Nephron (organoid): ENCODE results near the gene CYTH4.
A peak's percentile ranks its signal among the peaks of the same experiment; 100 is the strongest.

ENCODE experiments used
- H3K27ac Mint-ChIP-seq, 3 experiments: 2 replicates each; pipeline ENCODE4 v1.8.0; 2020; ENCODE audit warnings: mixed read lengths in 3 of 3, mild to moderate bottlenecking in 2 of 3, moderate library complexity in 1 of 3
- H3K27me3 Mint-ChIP-seq: 2 replicates; pipeline ENCODE4 v1.8.0; 2021; ENCODE audit warnings: low read depth, mild to moderate bottlenecking, moderate library complexity, mixed read lengths
- H3K36me3 Mint-ChIP-seq: 2 replicates; pipeline ENCODE4 v1.8.0; 2020; ENCODE audit warnings: low read depth, mixed read lengths
- H3K4me1 Mint-ChIP-seq: 2 replicates; pipeline ENCODE4 v1.8.0; 2020; ENCODE audit warnings: mixed read lengths
- H3K4me3 Mint-ChIP-seq, 3 experiments: 2 replicates each; pipeline ENCODE4 v1.8.0; 2020; ENCODE audit warnings: mild to moderate bottlenecking in 3 of 3, mixed read lengths in 3 of 3, moderate library complexity in 2 of 3
- H3K9me3 Mint-ChIP-seq: 2 replicates; pipeline ENCODE4 v1.8.0; 2020; ENCODE audit warnings: mixed read lengths
- TF ChIP-seq, protein P1 (sequence below), 3 experiments: fragments of 200-600 bp; sonication (generic); IDR thresholded peaks; one replicate each; pipeline ENCODE4 v1.5.0; 2021; ENCODE audit warnings: antibody characterized with exemption in 3 of 3; ENCODE audit not compliant: unreplicated experiment in 3 of 3

The CYTH4 gene

DNA sequence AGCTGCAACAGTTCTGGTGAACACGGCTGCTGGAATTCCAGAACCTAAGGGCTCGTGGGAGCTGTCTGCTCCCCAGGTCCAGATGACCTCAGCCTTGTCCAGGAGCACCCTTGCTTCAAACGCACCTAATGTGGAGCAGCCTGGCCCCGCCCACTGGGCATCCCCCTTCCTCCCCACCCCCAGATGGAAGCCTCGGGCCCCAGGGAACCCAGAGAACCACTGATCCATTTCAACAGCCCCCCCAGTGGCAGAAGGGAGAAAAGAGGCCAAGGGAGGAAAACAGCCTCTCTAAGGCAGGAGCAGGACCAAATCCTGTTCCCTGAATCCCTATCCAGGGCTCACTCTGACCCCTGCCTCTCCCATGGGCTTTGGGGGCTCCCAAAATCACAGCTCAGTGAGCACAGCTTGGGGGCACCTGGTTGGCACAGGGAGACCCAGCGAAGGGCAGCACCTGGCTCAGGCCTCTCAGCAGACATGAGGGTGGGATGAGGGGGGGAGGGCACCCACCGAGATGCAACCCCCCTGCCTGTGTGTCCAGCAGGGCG is 1.2 kb downstream of the CYTH4 start:
- H3K27ac Mint-ChIP-seq, result no peak overlapping the region

DNA sequence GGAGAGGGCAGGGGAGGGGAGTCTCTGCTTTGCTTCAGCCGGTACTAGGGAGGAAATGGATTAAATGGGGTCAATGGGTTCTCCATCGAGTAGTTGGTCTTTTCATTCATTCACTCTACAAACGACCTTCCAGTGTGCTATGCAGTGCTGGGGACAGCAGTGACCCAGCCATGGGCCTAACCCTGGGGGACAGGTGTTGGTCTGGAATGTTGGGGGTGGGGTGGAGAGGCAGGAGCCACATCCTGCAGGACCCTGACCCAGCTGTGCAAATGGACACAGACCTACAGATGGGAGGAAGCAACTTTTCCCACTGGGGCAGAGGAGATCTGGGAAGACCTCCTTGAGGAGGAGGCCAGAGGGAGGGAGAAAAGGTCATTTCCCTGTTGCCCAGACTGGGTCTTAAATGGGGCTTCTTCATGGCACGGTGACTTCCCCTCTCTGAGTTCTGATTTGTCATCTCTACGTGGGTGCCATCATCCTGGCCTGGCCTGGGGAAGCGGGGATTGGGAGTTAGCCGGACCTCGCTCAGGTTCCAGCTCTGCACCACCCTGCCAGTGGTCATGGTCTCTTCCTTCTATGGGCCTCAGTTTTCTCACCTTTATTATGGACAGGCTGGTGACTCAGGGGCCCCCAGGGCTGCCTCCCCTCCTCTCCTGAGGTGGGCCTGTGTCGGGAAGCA is 2.0 kb downstream of the CYTH4 start:
- Mint-ChIP-seq H3K36me3 (no peaks in the 10 kb centered on the region), H3K4me1 (peaks cover 20% of the 10 kb centered on the region), H3K27me3 (peaks cover 50% of the 10 kb centered on the region), H3K27ac (no peak overlapping the region), H3K9me3 (no peaks in the 10 kb centered on the region), H3K4me3 (no peak overlapping the region)
- TF ChIP-seq, protein P1, sequence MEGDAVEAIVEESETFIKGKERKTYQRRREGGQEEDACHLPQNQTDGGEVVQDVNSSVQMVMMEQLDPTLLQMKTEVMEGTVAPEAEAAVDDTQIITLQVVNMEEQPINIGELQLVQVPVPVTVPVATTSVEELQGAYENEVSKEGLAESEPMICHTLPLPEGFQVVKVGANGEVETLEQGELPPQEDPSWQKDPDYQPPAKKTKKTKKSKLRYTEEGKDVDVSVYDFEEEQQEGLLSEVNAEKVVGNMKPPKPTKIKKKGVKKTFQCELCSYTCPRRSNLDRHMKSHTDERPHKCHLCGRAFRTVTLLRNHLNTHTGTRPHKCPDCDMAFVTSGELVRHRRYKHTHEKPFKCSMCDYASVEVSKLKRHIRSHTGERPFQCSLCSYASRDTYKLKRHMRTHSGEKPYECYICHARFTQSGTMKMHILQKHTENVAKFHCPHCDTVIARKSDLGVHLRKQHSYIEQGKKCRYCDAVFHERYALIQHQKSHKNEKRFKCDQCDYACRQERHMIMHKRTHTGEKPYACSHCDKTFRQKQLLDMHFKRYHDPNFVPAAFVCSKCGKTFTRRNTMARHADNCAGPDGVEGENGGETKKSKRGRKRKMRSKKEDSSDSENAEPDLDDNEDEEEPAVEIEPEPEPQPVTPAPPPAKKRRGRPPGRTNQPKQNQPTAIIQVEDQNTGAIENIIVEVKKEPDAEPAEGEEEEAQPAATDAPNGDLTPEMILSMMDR (IDR thresholded peaks at IDR 0.05; ENCODE audit: unreplicated experiment in 3 of 3), result no peak

More for the DNA sequence above, 1.2 kb downstream of the CYTH4 start:
- Mint-ChIP-seq H3K9me3 (no peaks in the 10 kb centered on the region), H3K36me3 (no peaks in the 10 kb centered on the region), H3K4me1 (peaks cover 20% of the 10 kb centered on the region), H3K27me3 (peaks cover 46% of the 10 kb centered on the region), H3K4me3 (no peak overlapping the region)
- TF ChIP-seq, protein P1 (IDR thresholded peaks at IDR 0.05; ENCODE audit: unreplicated experiment in 3 of 3), result no peak

GRCh38 chr22:37284805-37285355 is 2.6 kb downstream of the CYTH4 start:
- Mint-ChIP-seq H3K9me3 (no peaks in the 10 kb centered on the region), H3K36me3 (no peaks in the 10 kb centered on the region), H3K4me3 (no peak overlapping the region), H3K27me3 (peaks cover 45% of the 10 kb centered on the region), H3K4me1 (peaks cover 14% of the 10 kb centered on the region), H3K27ac (peak overlapping the region in 1 of 3 experiments; percentile 16)
- TF ChIP-seq, protein P1 (IDR thresholded peaks at IDR 0.05; ENCODE audit: unreplicated experiment in 3 of 3), result no peak

DNA sequence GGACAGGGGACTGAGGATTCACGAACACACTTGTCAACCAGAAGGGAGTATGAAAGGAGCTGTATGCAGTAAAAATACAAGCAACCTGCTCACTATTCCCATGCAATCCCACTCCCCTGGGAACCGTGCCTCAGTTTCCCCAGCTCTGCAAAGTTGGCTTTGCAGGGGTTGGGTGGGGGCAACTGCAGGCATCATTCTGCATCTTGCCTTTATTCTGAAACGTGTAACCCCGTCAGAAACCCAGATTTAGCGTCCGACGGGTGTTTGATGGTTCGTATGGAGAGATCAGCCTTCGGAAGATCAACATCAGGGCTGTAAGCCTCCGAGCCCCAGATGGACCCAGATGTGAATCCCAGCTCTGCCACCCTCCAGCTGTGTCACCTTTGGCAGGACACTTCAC is 3.6 kb downstream of the CYTH4 start:
- no peaks in the 10 kb centered on the region for H3K36me3 Mint-ChIP-seq
- H3K27ac Mint-ChIP-seq, result no peak overlapping the region

DNA sequence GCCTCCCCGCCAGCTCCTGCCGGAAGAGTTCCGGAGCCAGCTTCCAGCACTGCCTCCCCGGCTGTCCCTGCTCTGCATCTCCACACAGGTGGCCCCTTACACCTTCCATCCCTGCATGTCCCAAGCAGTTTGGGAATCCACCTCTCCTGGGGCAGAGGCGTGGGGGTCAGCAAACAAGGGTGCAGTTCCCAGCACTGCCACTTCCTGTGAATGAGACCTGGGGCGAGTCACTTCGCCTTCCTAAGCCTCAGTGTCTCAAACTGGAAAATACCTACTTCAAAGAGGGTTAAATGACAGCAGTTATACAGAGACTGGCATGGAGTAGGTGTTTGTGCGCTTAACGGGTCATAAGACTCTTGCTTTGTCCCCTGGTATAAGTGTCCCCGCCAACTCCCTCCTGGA is 5.2 kb downstream of the CYTH4 start:
- Mint-ChIP-seq H3K27me3 (peaks cover 42% of the 10 kb centered on the region), H3K27ac (no peak overlapping the region), H3K9me3 (no peaks in the 10 kb centered on the region), H3K36me3 (no peaks in the 10 kb centered on the region), H3K4me3 (no peak overlapping the region), H3K4me1 (peaks cover 28% of the 10 kb centered on the region)
- TF ChIP-seq, protein P1 (IDR thresholded peaks at IDR 0.05; ENCODE audit: unreplicated experiment in 3 of 3), result no peak

More for the DNA sequence above, 3.6 kb downstream of the CYTH4 start:
- H3K4me1 Mint-ChIP-seq, result peaks cover 24% of the 10 kb centered on the region
- peaks cover 48% of the 10 kb centered on the region for H3K27me3 Mint-ChIP-seq
- no peak overlapping the region for H3K4me3 Mint-ChIP-seq
- TF ChIP-seq, protein P1 (IDR thresholded peaks at IDR 0.05; ENCODE audit: unreplicated experiment in 3 of 3), result no peak
- no peaks in the 10 kb centered on the region for H3K9me3 Mint-ChIP-seq
